Ishikawa (cell line): ENCODE results near the gene HNRNPA1.

Experiments used
- CEBPB ChIP-seq: IDR thresholded peaks from 2 replicates; pipeline ENCODE4 v1.6.1; 2012
- CREB1 ChIP-seq: IDR thresholded peaks from 2 replicates; pipeline ENCODE4 v1.6.1; 2012; ENCODE audit warnings: low read depth
- EGR1 ChIP-seq: IDR thresholded peaks from 2 replicates; pipeline ENCODE4 v1.6.1; 2012
- EP300 ChIP-seq: IDR thresholded peaks from 2 replicates; pipeline ENCODE4 v1.6.1; 2012; ENCODE audit warnings: borderline replicate concordance
- FOXM1 ChIP-seq: IDR thresholded peaks from 2 replicates; pipeline ENCODE4 v1.6.1; 2012; ENCODE audit warnings: low read depth, borderline replicate concordance
- NFIC ChIP-seq: IDR thresholded peaks from 2 replicates; pipeline ENCODE4 v1.6.1; 2012
- RAD21 ChIP-seq: IDR thresholded peaks from 2 replicates; pipeline ENCODE4 v1.6.1; 2012; ENCODE audit warnings: low read depth
- TAF1 ChIP-seq: IDR thresholded peaks from 2 replicates; pipeline ENCODE4 v1.6.1; 2012; ENCODE audit warnings: low read depth, mild to moderate bottlenecking
- TCF12 ChIP-seq: IDR thresholded peaks from 2 replicates; pipeline ENCODE4 v1.6.1; 2012; ENCODE audit warnings: low read depth
- TEAD4 ChIP-seq: IDR thresholded peaks from 2 replicates; pipeline ENCODE4 v1.6.1; 2012
- YY1 ChIP-seq: IDR thresholded peaks from 2 replicates; pipeline ENCODE4 v1.6.1; 2012; ENCODE audit warnings: low read depth
- ZBTB7A ChIP-seq: IDR thresholded peaks from 2 replicates; pipeline ENCODE4 v1.6.1; 2012; ENCODE audit warnings: low read depth
- TF ChIP-seq, protein P1 (sequence below): IDR thresholded peaks from 2 replicates; pipeline ENCODE4 v1.6.1; 2012
- TF ChIP-seq, protein P2 (sequence below): IDR thresholded peaks from 2 replicates; pipeline ENCODE4 v1.6.1; 2012
- TF ChIP-seq, protein P3 (sequence below): IDR thresholded peaks from 2 replicates; pipeline ENCODE4 v1.6.1; 2012; ENCODE audit warnings: low read depth, mild to moderate bottlenecking

The HNRNPA1 gene

DNA sequence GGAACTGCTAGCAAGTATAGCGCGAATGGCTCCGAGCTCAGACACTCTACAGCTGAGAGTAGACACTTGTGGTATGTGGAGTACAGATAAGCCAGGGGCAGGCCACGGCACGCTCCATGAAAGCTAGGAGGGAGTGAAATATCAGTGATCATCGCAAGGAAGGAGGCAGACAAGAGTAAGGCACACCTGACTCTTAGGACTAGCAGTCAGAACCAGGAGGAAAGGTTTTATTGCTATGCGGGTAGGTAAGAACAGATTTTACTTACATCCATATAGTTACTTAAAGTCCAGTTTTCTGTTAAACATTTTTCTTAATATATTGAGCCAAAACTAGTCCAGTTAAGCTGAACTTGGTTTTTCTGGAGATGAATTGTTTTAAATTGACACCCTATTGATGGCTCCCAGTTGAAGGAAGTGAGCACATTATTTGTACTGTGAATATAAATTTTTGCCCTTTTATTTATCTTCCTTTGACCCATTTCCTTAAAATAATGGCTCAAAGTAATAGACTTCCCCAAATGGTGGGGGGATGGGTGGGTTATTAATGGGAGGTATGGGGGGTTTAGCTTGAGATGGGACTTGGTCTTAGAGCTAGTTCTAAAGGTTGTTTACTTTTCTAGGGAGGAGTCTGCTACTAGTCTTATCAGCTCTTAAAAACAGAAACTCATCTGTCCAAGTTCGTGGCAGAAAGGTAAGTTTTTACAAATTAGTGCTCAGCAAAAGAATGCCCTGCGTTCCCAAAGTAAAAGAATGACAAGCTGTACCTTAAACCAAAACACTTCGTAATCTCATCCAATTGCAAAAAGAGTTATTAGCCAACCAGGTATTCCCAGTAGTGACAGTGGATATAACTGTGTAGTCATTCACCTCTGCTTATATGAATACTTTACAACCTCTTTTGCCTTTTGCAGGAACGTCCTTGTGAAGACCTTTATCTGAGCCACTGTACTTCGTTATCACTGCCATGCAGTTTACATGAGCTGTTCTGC, 5.8 kb downstream of the HNRNPA1 start:
- TF ChIP-seq, protein P1, sequence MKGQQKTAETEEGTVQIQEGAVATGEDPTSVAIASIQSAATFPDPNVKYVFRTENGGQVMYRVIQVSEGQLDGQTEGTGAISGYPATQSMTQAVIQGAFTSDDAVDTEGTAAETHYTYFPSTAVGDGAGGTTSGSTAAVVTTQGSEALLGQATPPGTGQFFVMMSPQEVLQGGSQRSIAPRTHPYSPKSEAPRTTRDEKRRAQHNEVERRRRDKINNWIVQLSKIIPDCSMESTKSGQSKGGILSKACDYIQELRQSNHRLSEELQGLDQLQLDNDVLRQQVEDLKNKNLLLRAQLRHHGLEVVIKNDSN: no peak
- TF ChIP-seq CREB1 (no peak), EP300 (no peak), YY1 (no peak), RAD21 (no peak), FOXM1 (no peak), TAF1 (no peak), TEAD4 (no peak), ZBTB7A (no peak), NFIC (no peak), EGR1 (no peak), TCF12 (no peak), CEBPB (no peak)
- TF ChIP-seq, protein P2, sequence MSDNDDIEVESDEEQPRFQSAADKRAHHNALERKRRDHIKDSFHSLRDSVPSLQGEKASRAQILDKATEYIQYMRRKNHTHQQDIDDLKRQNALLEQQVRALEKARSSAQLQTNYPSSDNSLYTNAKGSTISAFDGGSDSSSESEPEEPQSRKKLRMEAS: no peak
- TF ChIP-seq, protein P3, sequence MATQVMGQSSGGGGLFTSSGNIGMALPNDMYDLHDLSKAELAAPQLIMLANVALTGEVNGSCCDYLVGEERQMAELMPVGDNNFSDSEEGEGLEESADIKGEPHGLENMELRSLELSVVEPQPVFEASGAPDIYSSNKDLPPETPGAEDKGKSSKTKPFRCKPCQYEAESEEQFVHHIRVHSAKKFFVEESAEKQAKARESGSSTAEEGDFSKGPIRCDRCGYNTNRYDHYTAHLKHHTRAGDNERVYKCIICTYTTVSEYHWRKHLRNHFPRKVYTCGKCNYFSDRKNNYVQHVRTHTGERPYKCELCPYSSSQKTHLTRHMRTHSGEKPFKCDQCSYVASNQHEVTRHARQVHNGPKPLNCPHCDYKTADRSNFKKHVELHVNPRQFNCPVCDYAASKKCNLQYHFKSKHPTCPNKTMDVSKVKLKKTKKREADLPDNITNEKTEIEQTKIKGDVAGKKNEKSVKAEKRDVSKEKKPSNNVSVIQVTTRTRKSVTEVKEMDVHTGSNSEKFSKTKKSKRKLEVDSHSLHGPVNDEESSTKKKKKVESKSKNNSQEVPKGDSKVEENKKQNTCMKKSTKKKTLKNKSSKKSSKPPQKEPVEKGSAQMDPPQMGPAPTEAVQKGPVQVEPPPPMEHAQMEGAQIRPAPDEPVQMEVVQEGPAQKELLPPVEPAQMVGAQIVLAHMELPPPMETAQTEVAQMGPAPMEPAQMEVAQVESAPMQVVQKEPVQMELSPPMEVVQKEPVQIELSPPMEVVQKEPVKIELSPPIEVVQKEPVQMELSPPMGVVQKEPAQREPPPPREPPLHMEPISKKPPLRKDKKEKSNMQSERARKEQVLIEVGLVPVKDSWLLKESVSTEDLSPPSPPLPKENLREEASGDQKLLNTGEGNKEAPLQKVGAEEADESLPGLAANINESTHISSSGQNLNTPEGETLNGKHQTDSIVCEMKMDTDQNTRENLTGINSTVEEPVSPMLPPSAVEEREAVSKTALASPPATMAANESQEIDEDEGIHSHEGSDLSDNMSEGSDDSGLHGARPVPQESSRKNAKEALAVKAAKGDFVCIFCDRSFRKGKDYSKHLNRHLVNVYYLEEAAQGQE: no peak

DNA sequence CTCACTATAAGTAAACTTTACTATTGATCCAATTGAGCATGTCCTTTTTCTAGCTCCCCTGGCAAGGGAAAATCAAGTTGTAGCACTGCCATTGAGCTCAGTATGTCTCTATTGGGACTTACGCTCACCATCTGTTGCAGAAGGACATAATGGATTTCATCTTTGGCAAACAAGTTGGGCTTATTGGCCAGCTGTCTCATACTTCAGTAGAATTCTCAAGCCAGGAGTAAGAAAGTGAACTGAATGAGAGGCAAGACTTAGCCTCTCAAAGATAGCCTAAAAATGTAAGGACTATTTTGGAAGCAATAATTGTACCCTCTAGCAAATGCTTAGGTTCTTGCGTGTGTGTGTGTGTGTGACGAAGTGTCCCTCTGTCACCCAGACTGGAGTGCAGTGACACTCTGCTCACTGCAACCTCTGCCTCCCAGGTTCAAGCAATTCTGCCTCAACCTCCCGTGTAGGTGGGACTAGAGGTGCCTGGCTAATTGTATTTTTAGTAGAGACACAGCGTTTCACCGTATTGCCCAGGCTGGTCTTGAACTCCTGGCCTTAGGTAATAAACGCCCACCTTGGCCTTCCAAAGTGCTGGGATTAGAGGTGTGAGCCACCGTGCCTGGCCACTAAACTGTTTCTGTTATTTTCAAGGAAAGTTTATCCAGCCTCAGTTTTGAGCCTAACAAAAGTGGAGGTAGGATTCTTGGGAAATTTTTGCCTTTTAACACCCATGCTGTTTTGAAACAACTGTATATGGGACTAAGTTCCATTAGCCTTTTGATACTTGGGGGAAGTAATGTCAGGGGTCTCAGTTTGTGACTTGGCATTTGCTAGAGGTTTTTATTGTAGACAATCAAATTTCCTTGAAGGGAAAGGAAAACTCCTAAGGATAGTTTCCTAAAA, 7.0 kb downstream of the HNRNPA1 start:
- TF ChIP-seq, protein P1: no peak
- TF ChIP-seq, protein P2: no peak
- TF ChIP-seq CEBPB (no peak), TEAD4 (no peak)
- TF ChIP-seq, protein P3: no peak

DNA sequence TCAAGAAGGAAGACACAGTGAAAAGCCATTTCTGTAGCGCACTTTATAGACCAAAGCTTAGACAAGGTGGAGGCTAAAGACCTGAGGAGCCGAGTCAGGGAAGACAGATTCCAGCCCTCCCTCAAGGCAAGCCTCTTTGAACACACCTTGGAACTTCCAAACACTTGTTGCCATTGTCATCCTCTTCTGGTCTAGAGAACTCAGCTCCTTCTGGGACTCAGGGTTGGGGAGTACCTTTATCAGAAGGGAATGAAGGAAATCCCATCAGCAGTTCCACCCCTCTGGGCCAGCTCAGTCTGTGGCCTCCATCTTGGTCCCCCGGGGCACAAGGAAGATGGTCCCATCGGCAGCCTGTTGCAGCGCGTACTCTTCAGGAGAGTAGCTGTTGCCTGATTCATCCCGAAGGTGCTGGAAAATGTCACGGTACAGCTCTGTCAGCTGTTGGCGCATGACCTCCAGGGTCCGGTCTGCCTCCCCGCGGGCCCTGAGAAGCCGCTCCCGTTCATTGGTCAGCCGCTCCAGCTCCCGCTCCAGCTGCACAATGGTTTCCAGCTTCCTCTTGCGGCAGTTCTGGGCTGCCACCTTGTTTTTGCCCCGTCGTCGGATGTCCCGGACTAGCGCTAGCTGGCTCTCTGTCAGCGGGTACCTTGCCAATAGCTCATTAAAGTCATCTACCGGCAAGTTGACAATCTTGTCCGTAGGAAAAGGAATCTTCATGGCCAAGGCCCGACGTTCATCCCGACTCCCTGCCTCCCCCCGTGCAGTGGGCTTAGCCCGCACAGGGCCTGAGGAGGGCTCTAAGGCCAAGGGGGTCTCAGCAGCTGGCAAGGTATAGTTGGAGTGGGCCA, 11.8 kb downstream of the HNRNPA1 start:
- TF ChIP-seq YY1: no peak
- TF ChIP-seq, protein P2: no peak
- no peak for TF ChIP-seq ZBTB7A
- no peak for TF ChIP-seq TCF12
- no peak for TF ChIP-seq CREB1
- TF ChIP-seq, protein P3: no peak
- TF ChIP-seq EGR1: no peak
- TF ChIP-seq RAD21: no peak
- TF ChIP-seq CEBPB: no peak
- TF ChIP-seq FOXM1: no peak
- no peak for TF ChIP-seq EP300
- TF ChIP-seq TEAD4: no peak
- TF ChIP-seq, protein P1: no peak
- TF ChIP-seq TAF1: no peak
- no peak for TF ChIP-seq NFIC
